Measurements from ENCODE around the gene PLCXD1.

GRCh38 chrX:253451-254297 is 27.5 kb upstream of the PLCXD1 start:
- TF ChIP-seq CTCF (IDR thresholded peaks at IDR 0.05) (no peak), POLR2A (IDR thresholded peaks at IDR 0.05) (no peak)

All from thyroid gland (tissue), 4 donors.